Fibroblast of lung (primary cell): ENCODE measurements around the gene PRPF8.

Source experiments
- EZH2 ChIP-seq: IDR thresholded peaks from 2 replicates; pipeline ENCODE4 v1.5.1; 2012; ENCODE audit warnings: low read length, control low read depth, mild to moderate bottlenecking; ENCODE audit errors: missing control alignments
- TF ChIP-seq, protein P1 (sequence below), 2 donors: IDR thresholded peaks in 1 of 2; conservative IDR thresholded peaks in 1 of 2; 1 replicate in 1 of 2; 2 replicates in 1 of 2; pipeline ENCODE4 v1.5.1; 2011 to 2012; ENCODE audit warnings: low read length in 2 of 2, control low read depth in 1 of 2, inconsistent platforms in 1 of 2, low read depth in 1 of 2, mild to moderate bottlenecking in 1 of 2

DNA sequence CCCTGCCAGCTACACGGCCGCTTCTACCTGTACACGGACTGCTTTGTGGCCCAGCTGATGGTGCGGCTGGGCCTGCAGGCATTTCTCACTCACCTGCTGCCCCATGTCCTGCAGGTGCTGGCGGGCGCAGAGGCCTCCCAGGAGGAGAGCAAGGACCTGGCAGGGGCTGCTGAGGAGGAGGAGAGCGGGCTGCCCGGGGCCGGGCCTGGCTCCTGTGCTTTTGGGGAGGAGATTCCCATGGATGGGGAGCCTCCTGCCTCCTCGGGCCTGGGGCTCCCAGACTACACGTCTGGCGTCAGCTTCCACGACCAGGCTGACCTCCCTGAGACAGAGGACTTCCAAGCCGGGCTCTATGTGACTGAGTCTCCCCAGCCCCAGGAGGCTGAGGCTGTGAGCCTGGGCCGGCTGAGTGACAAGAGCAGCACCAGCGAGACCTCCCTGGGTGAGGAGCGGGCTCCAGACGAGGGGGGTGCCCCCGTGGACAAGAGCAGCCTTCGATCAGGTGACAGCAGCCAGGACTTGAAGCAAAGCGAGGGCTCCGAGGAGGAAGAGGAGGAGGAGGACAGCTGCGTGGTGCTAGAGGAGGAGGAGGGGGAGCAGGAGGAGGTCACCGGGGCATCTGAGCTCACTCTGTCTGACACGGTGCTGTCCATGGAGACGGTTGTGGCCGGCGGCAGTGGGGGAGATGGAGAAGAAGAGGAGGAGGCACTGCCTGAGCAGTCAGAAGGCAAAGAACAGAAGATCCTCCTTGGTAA lies 43.4 kb upstream of the PRPF8 start:
- TF ChIP-seq EZH2 = no peak
- TF ChIP-seq, protein P1, sequence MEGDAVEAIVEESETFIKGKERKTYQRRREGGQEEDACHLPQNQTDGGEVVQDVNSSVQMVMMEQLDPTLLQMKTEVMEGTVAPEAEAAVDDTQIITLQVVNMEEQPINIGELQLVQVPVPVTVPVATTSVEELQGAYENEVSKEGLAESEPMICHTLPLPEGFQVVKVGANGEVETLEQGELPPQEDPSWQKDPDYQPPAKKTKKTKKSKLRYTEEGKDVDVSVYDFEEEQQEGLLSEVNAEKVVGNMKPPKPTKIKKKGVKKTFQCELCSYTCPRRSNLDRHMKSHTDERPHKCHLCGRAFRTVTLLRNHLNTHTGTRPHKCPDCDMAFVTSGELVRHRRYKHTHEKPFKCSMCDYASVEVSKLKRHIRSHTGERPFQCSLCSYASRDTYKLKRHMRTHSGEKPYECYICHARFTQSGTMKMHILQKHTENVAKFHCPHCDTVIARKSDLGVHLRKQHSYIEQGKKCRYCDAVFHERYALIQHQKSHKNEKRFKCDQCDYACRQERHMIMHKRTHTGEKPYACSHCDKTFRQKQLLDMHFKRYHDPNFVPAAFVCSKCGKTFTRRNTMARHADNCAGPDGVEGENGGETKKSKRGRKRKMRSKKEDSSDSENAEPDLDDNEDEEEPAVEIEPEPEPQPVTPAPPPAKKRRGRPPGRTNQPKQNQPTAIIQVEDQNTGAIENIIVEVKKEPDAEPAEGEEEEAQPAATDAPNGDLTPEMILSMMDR (conservative IDR thresholded peaks at IDR 0.05 in 1 of 2, IDR thresholded peaks at IDR 0.05 in 1 of 2; ENCODE audit: low read depth in 1 of 2, low read length in 2 of 2) = no peak
